A673 (cell line): ENCODE data around the gene UNC45A. TPM values are rescaled to one million over a fixed set of nuclear protein-coding genes. Genes with fewer than 3 reads are reported as not detected.

Experiments
- BruUV-seq: library from RNA; stranded (reverse); fragments of 400-500 nt; replicated peaks from 2 replicates; lab custom pipeline; 2021; lab: Mats Ljungman, UMichigan
- CTCF ChIA-PET: fragments of 300-600 bp; sonication (Branson Sonifier 250); formaldehyde crosslinking; loops from one replicate; lab custom pipeline; 2022; ENCODE audit warnings: antibody characterized with exemption; lab: Charles Lee
- POLR2A ChIA-PET: fragments of 300-600 bp; sonication (Branson Sonifier 250); formaldehyde crosslinking; loops from one replicate; lab custom pipeline; 2022; ENCODE audit warnings: antibody characterized with exemption; ENCODE audit not compliant: low non-redundant PET; lab: Charles Lee
- DNase-seq: peaks from one replicate; pipeline ENCODE4 v3.0.0-alpha.2; 2015; ENCODE audit warnings: low spot score
- H3K27ac ChIP-seq: fragments of 200-600 bp; sonication (generic); 2 replicates; pipeline ENCODE4 v1.5.1; 2016; ENCODE audit warnings: mixed run types, low read depth, mild to moderate bottlenecking, mixed read lengths, antibody characterized with exemption, low read length; ENCODE audit not compliant: poor library complexity, severe bottlenecking
- H3K27me3 ChIP-seq: fragments of 200-600 bp; sonication (generic); replicated peaks from 2 replicates; pipeline ENCODE4 v1.6.1; 2017; ENCODE audit warnings: mixed run types, low read depth, mild to moderate bottlenecking, mixed read lengths, antibody characterized with exemption, low read length; ENCODE audit not compliant: insufficient read depth, poor library complexity
- H3K36me3 ChIP-seq: fragments of 200-600 bp; sonication (generic); 2 replicates; pipeline ENCODE4 v1.6.1; 2016; ENCODE audit warnings: mixed run types, mild to moderate bottlenecking, mixed read lengths, antibody characterized with exemption, low read length; ENCODE audit not compliant: insufficient read depth, poor library complexity, severe bottlenecking
- H3K4me1 ChIP-seq: fragments of 200-600 bp; sonication (generic); 2 replicates; pipeline ENCODE4 v1.6.1; 2017; ENCODE audit warnings: mixed run types, mild to moderate bottlenecking, mixed read lengths, antibody characterized with exemption, low read length; ENCODE audit not compliant: insufficient read depth, poor library complexity, severe bottlenecking
- H3K4me3 ChIP-seq: fragments of 200-600 bp; sonication (generic); 2 replicates; pipeline ENCODE4 v1.5.1; 2016; ENCODE audit warnings: low read depth, mixed run types, mild to moderate bottlenecking, mixed read lengths, low read length; ENCODE audit not compliant: poor library complexity, severe bottlenecking
- H3K9me3 ChIP-seq: fragments of 200-600 bp; sonication (generic); 2 replicates; pipeline ENCODE4 v1.6.1; 2016; ENCODE audit warnings: mixed run types, low read depth, mild to moderate bottlenecking, mixed read lengths, antibody characterized with exemption, low read length; ENCODE audit not compliant: poor library complexity, severe bottlenecking
- CTCF ChIP-seq: fragments of 300-800, 200-600 bp; sonication (generic); conservative IDR thresholded peaks from 2 replicates; pipeline ENCODE4 v1.5.1; 2017; ENCODE audit warnings: low read depth, mild to moderate bottlenecking, antibody characterized with exemption, low read length, moderate library complexity, mixed read lengths
- EZH2 ChIP-seq: fragments of 200-600 bp; sonication (generic); IDR thresholded peaks from 2 replicates; pipeline ENCODE4 v1.6.1; 2017; ENCODE audit warnings: borderline replicate concordance, low read depth, mild to moderate bottlenecking, mixed read lengths, antibody characterized with exemption, low read length; ENCODE audit not compliant: poor library complexity, severe bottlenecking
- intact Hi-C: fragments of 100-400 bp; cut with micrococcal nuclease; formaldehyde crosslinking; loops from one replicate; pipeline ENCODE4 v1.10.0; 2022; ENCODE audit not compliant: unreplicated experiment
- total RNA-seq: library from RNA; stranded (reverse); gene quantifications from 2 replicates; pipeline ENCODE4 v1.2.3, GENCODE V29; 2021

Gene UNC45A
- total RNA-seq, 1 experiment from 2014 or later = 74.4 TPM

GRCh38 chr15:90957791-90958190, 22.7 kb downstream of the UNC45A start:
- CTCF ChIA-PET = interaction anchor here (0.7 to 2.8 kb wide), 3 partner anchors 22 to 311 kb away, joined by 4 to 12 read pairs (median 9); partner anchors contain the start of gene UNC45A

GRCh38 chr15:90959028-90959595, 24.0 kb downstream of the UNC45A start:
- TF ChIP-seq CTCF = no peak
- no peak for TF ChIP-seq EZH2
- ChIA-PET POLR2A (no interaction called here), CTCF (interaction anchor here (0.7 to 2.8 kb wide), 3 partner anchors 43 to 312 kb away, joined by 3 to 12 read pairs (median 7); no protein-coding TSS in a partner anchor)
- H3K4me3 ChIP-seq = no peak overlapping the region
- no TSS peak for BruUV-seq
- intact Hi-C loops = loop anchor here (5.0 kb wide), 1 partner anchor 33 kb away; the partner anchor contains the start of gene PRC1
- H3K4me1 ChIP-seq = peaks cover 15% of the 10 kb centered on the region
- no peaks in the 10 kb centered on the region for H3K9me3 ChIP-seq
- no peaks in the 10 kb centered on the region for H3K27me3 ChIP-seq
- DNase-seq = no peak
- peaks cover 48% of the 10 kb centered on the region for H3K36me3 ChIP-seq
- H3K27ac ChIP-seq = no peak overlapping the region

More at GRCh38 chr15:90957791-90958190, 22.7 kb downstream of the UNC45A start:
- Histone ChIP-seq H3K27ac (peak overlapping the region; percentile 98), H3K27me3 (no peaks in the 10 kb centered on the region), H3K4me3 (peak overlapping the region; percentile 76), H3K36me3 (peaks cover 46% of the 10 kb centered on the region), H3K4me1 (peaks cover 15% of the 10 kb centered on the region), H3K9me3 (no peaks in the 10 kb centered on the region)
- POLR2A ChIA-PET = interaction anchor here (0.6 to 0.7 kb wide), 5 partner anchors 9 to 78 kb away, joined by 3 to 4 read pairs (median 3); no protein-coding TSS in a partner anchor
- no peak for DNase-seq
- BruUV-seq = no TSS peak
- TF ChIP-seq CTCF (no peak), EZH2 (no peak)
- intact Hi-C loops = loop anchor here (1.0 to 5.0 kb wide), 3 partner anchors 35 to 313 kb away; partner anchors contain the start of gene PRC1

- no peak for DNase-seq
- intact Hi-C loops = loop anchor here (5.0 kb wide), 1 partner anchor 32 kb away; the partner anchor contains the start of gene PRC1
- no peak overlapping the region for H3K4me3 ChIP-seq
- H3K36me3 ChIP-seq = peaks cover 56% of the 10 kb centered on the region
- no peak for TF ChIP-seq EZH2
- no peak for TF ChIP-seq CTCF
- POLR2A ChIA-PET = no interaction called here
- no TSS peak for BruUV-seq
- no peaks in the 10 kb centered on the region for H3K27me3 ChIP-seq
- H3K9me3 ChIP-seq = no peaks in the 10 kb centered on the region
- peaks cover 15% of the 10 kb centered on the region for H3K4me1 ChIP-seq
- no peak overlapping the region for H3K27ac ChIP-seq
- CTCF ChIA-PET = interaction anchor here (0.7 kb wide), 1 partner anchor 309 kb away, joined by 4 read pairs; no protein-coding TSS in a partner anchor
These were observed 24.8 kb downstream of the UNC45A start for GRCh38 chr15:90959894-90960293.
